Measurements from ENCODE around the gene UNC5CL. TPM values are rescaled to one million over a fixed set of nuclear protein-coding genes. Genes with fewer than 3 reads are reported as not detected.
A peak's percentile ranks its signal among the peaks of the same experiment; 100 is the strongest.

Gene UNC5CL
- total and polyA plus RNA-seq, 2 of the 8 experiments (the other 6 are each of a cell fraction or from before 2014, with no cell fraction given), result 1.3 to 1.7 TPM

- Histone ChIP-seq H4K91ac (replicated peaks; ENCODE audit: insufficient read length, low read length) (no peak overlapping the region), H4K8ac (ENCODE audit: extremely low read depth, insufficient read depth, low read length) (no peak overlapping the region), H3K4ac (replicated peaks; ENCODE audit: insufficient read length, low read depth, low read length) (no peak overlapping the region), H3K14ac (ENCODE audit: insufficient read length) (no peak overlapping the region), H3K9me3 (ENCODE audit: insufficient read depth in 2 of 2, low read depth in 1 of 2, low read length in 1 of 2) (no peaks in the 10 kb centered on the region), H2BK120ac (replicated peaks; ENCODE audit: low read depth, low read length) (no peak overlapping the region), H2BK20ac (ENCODE audit: low read length) (no peak overlapping the region), H3K36me3 (ENCODE audit: control insufficient read depth in 2 of 4, insufficient read depth in 4 of 4, low read length in 3 of 4) (no peaks in the 10 kb centered on the region), H3K56ac (replicated peaks; ENCODE audit: insufficient read length, low read depth, low read length) (no peak overlapping the region), H3K4me1 (replicated peaks in 1 of 4; ENCODE audit: control insufficient read depth in 3 of 4, insufficient read depth in 4 of 4, low read length in 3 of 4) (peaks cover 0 to 4% (median 3%) of the 10 kb centered on the region in 4 experiments; a peak in 6 of 7 replicates), H2BK12ac (ENCODE audit: low read depth, low read length) (no peak overlapping the region), H3K23me2 (ENCODE audit: low read depth, low read length) (no peaks in the 10 kb centered on the region), H3K4me2 (ENCODE audit: insufficient read depth in 1 of 2, low read depth in 2 of 2, low read length in 2 of 2) (no peak overlapping the region), H3K27ac (ENCODE audit: low read depth, low read length) (no peak overlapping the region), H2AK5ac (ENCODE audit: low read depth, low read length) (no peak overlapping the region), H4K20me1 (replicated peaks in 1 of 2; ENCODE audit: control insufficient read depth in 1 of 2, insufficient read depth in 2 of 2, low read length in 2 of 2) (no peaks in the 10 kb centered on the region), H3K23ac (ENCODE audit: insufficient read length) (no peak overlapping the region), H3K9ac (replicated peaks in 1 of 4; ENCODE audit: extremely low read depth in 1 of 4, low read depth in 3 of 4, low read length in 3 of 4) (no peak overlapping the region), H2BK5ac (ENCODE audit: low read depth, low read length) (no peak overlapping the region), H3K27me3 (replicated peaks in 1 of 4; ENCODE audit: control insufficient read depth in 3 of 4, extremely low read depth in 1 of 4, insufficient read depth in 3 of 4, low read length in 3 of 4) (no peaks in the 10 kb centered on the region; a peak in 1 of 7 replicates), H3K4me3 (ENCODE audit: extremely low read depth in 1 of 4, insufficient read depth in 2 of 4, low read depth in 3 of 4, low read length in 4 of 4) (no peak overlapping the region), H2AFZ (ENCODE audit: low read length) (no peak overlapping the region), H3K18ac (ENCODE audit: extremely low read depth, low read length) (no peak overlapping the region), H2BK15ac (ENCODE audit: low read length) (0 out of 2 replicates have a peak overlapping the region, but pooled peaks have one; percentile 9), H3K79me1 (ENCODE audit: low read depth, low read length) (no peaks in the 10 kb centered on the region), H4K5ac (ENCODE audit: insufficient read length, low read depth, low read length) (no peak overlapping the region), H3K79me2 (ENCODE audit: control insufficient read depth in 1 of 2, insufficient read depth in 2 of 2, low read length in 2 of 2) (no peaks in the 10 kb centered on the region)
- 91% methylated on average over 3 of the region's 3 CpGs; no CpG with 5 or more reads in 1 of the 2 experiments for WGBS, 2 experiments (ENCODE audit: extremely low coverage in 1 of 2, insufficient coverage in 1 of 2, insufficient read length in 1 of 2, insufficient replicate concordance in 2 of 2, low coverage in 1 of 2, low lambda C conversion rate in 2 of 2, missing lambda C conversion rate in 1 of 2)
- FAIRE-seq (no peak), DNase-seq (ENCODE audit: low read depth in 1 of 2, low spot score in 2 of 2) (no peak)
- CTCF ChIA-PET (ENCODE audit: partially characterized antibody), result interaction anchor here (0.9 to 6.0 kb wide), 15 partner anchors 8 to 1053 kb away, joined by 3 to 80 read pairs (median 5); partner anchors contain the start of gene APOBEC2
- POLR2A ChIA-PET (ENCODE audit: partially characterized antibody), result interaction anchor here (1.9 kb wide), 1 partner anchor 10 kb away, joined by 9 read pairs; no protein-coding TSS in a partner anchor
- no peak for TF ChIP-seq POU5F1 (IDR thresholded peaks at IDR 0.05; ENCODE audit: low read depth, low read length)
- TF ChIP-seq ATF3 (IDR thresholded peaks at IDR 0.05; ENCODE audit: insufficient read depth, low read depth, low read length), result no peak
- TF ChIP-seq SP2 (IDR thresholded peaks at IDR 0.05; ENCODE audit: low read length), result no peak
- TF ChIP-seq KDM4A (IDR thresholded peaks at IDR 0.05; ENCODE audit: low read depth, low read length, severe bottlenecking), result no peak
- TF ChIP-seq POLR2A (IDR thresholded peaks at IDR 0.05; ENCODE audit: control extremely low read depth in 1 of 2, low read depth in 2 of 2, low read length in 2 of 2), result no peak
- TF ChIP-seq SIX5 (IDR thresholded peaks at IDR 0.05; ENCODE audit: low read depth, low read length), result no peak
- TF ChIP-seq TAF1 (IDR thresholded peaks at IDR 0.05; ENCODE audit: low read depth, low read length), result no peak
- no peak for TF ChIP-seq RAD21 (IDR thresholded peaks at IDR 0.05 in 1 of 2, conservative IDR thresholded peaks at IDR 0.05 in 1 of 2; ENCODE audit: low read depth in 2 of 2, low read length in 2 of 2)
- no peak for TF ChIP-seq BACH1 (IDR thresholded peaks at IDR 0.05; ENCODE audit: low read length)
- no peak for TF ChIP-seq RBBP5 (IDR thresholded peaks at IDR 0.05; ENCODE audit: borderline replicate concordance, low read depth, low read length)
- TF ChIP-seq BCL11A (IDR thresholded peaks at IDR 0.05; ENCODE audit: low read depth in 2 of 2, low read length in 2 of 2), result no peak
- no peak for TF ChIP-seq ASH2L (IDR thresholded peaks at IDR 0.05; ENCODE audit: low read length)
- TF ChIP-seq SIN3A (conservative IDR thresholded peaks at IDR 0.05 in 1 of 2, IDR thresholded peaks at IDR 0.05 in 1 of 2; ENCODE audit: low read depth in 1 of 2, low read length in 2 of 2), result no peak
Observed at GRCh38 chr6:41038205-41038604, 816 bp downstream of the UNC5CL start.

All from H1 (cell line).